AG04449 (cell line): ENCODE results near the gene FOXN1.
"Not testable (repeated sequence)": the region's sequence is repeated elsewhere in the genome, so short reads cannot be mapped to it uniquely, and the experiment has no call there.

Source experiments
- CTCF ChIA-PET: fragments of 350-600 bp; formaldehyde crosslinking; extraction: SDS; loops from one replicate; lab custom pipeline; 2021; ENCODE audit warnings: antibody characterized with exemption; lab: Yijun Ruan, JAX
- POLR2A ChIA-PET: fragments of 400-600, 350-600 bp; formaldehyde crosslinking; extraction: SDS; loops from one replicate; lab custom pipeline; 2020; ENCODE audit warnings: antibody characterized with exemption, inconsistent platforms; lab: Yijun Ruan, JAX
- DNase-seq: peaks from one replicate; pipeline ENCODE4 v3.0.0-alpha.2; 2010; ENCODE audit warnings: low read depth, low spot score
- H3K4me3 ChIP-seq: 2 replicates; pipeline ENCODE4 v1.5.1; 2011; ENCODE audit warnings: low read depth, mild to moderate bottlenecking, control low read depth, low read length
- TF ChIP-seq, protein P1 (sequence below): IDR thresholded peaks from one replicate; pipeline ENCODE4 v1.5.1; 2011; ENCODE audit warnings: mild to moderate bottlenecking, moderate library complexity, low read length, control low read depth, inconsistent platforms; ENCODE audit not compliant: insufficient read depth; ENCODE audit errors: missing control alignments

FOXN1 gene

DNA sequence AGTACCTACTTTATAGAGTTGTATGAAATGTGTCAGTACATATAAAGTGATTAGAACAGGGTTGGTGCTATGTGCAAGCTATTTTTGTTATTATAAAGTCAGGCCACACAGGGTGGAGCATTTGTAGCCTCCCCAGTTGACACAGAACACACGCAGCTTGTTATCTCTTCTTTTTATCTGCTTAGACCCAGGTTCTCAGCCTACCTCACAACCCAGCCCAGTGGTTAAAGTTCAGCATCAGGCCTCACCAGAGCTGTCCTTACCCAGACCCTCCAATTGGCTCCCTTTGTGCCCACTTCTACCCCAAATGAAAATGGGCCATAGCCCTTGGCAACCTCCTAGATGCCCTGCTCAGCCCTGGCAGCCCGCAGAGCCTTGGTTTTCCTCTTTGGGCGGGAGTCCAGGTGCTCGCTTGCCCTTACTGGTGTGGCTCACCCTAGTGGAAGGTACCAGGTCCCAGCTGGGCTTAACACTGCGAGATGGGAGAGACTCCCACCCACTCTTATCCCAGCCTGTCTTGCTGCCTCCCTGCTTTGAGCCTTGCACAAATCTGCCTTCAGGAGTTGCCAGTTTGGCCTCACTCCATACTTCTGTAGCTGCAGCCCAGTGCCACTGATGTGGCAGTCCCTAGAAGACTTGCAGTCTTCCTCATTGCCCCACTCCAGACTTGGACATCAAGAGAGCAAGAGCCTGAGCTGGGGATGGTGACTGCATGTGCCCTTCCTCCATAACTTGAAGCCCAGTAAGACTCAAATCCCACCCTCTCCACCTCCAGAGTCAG lies 66.3 kb downstream of the FOXN1 start:
- ChIA-PET POLR2A (interaction anchor here (1.2 kb wide), 1 partner anchor 21 kb away, joined by 6 read pairs; no protein-coding TSS in a partner anchor), CTCF (interaction anchor here (1.3 to 5.8 kb wide), 6 partner anchors 9 to 40 kb away, joined by 3 to 38 read pairs (median 4); no protein-coding TSS in a partner anchor)
- peak overlapping the region; percentile 88 for H3K4me3 ChIP-seq
- TF ChIP-seq, protein P1, sequence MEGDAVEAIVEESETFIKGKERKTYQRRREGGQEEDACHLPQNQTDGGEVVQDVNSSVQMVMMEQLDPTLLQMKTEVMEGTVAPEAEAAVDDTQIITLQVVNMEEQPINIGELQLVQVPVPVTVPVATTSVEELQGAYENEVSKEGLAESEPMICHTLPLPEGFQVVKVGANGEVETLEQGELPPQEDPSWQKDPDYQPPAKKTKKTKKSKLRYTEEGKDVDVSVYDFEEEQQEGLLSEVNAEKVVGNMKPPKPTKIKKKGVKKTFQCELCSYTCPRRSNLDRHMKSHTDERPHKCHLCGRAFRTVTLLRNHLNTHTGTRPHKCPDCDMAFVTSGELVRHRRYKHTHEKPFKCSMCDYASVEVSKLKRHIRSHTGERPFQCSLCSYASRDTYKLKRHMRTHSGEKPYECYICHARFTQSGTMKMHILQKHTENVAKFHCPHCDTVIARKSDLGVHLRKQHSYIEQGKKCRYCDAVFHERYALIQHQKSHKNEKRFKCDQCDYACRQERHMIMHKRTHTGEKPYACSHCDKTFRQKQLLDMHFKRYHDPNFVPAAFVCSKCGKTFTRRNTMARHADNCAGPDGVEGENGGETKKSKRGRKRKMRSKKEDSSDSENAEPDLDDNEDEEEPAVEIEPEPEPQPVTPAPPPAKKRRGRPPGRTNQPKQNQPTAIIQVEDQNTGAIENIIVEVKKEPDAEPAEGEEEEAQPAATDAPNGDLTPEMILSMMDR = no peak
- no peak for DNase-seq

DNA sequence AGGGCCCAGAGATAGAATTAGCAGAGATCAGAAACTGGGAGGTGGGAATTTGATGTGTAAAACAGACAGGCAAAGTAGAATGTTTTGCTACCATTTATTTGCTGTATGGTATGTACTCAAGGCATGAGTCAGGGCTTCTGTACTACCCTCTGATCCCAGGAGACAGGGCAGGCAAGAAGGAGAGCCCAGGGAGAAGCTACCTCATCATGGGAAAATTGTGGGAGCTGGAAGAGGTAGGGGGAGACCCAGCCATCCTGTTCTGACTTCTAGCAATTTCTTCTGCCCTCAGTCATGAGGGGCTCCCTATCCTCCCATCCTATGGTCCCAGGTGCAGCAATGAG lies 66.9 kb downstream of the FOXN1 start:
- POLR2A ChIA-PET = no interaction called here
- TF ChIP-seq, protein P1 = no peak
- H3K4me3 ChIP-seq = no peak overlapping the region
- CTCF ChIA-PET = interaction anchor here (5.8 kb wide), 1 partner anchor 24 kb away, joined by 38 read pairs; no protein-coding TSS in a partner anchor
- no peak for DNase-seq

DNA sequence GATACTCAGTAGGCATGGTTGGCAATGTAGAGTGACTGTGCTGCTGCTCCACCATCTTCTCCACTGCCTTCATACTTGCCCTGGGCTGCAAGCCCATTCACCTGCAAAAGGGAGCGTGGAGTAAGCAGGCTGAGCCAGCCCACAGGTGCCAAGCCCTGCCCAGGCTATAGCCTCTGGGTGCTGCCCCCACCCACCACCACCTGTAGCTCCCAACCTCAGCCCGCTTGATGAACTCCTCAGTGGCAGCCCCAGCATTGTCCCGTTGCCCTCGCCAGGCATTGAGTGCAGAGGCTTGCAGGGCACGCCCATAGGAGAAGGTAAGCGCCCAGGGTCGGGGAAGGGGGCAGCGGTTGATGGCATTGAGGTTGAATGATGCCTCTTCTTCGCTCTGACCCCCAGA lies 67.4 kb downstream of the FOXN1 start:
- DNase-seq = no peak
- ChIA-PET CTCF (interaction anchor here (5.8 kb wide), 1 partner anchor 25 kb away, joined by 38 read pairs; no protein-coding TSS in a partner anchor), POLR2A (no interaction called here)
- TF ChIP-seq, protein P1 = no peak
- H3K4me3 ChIP-seq = no peak overlapping the region

DNA sequence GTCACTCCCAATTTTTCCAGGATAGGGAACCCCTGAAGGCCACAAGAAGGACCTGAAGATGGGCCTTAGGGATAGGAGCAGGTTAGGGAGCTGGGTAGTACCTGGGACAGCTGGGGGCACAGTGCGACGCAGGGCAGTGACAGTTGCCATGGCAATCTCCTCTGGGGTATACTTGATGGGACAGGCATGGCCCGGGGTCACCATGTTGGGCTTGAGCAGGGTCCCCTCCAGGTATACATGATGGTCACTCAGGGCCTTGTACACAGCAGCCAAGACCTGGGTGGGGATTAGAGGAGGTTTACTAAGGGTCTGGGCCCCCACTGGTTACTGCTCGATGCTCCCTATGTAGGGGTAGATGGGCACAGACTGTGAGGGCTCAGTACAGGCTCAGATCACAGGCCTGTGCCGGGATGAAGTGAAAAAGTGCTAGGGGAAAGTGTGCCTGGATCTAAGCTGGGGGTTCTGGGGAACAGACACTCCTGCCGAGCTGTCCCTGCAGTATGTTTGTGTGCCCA lies 67.9 kb downstream of the FOXN1 start:
- no peak for DNase-seq
- no peak overlapping the region for H3K4me3 ChIP-seq
- ChIA-PET CTCF (no interaction called here), POLR2A (no interaction called here)
- TF ChIP-seq, protein P1 = no peak

DNA sequence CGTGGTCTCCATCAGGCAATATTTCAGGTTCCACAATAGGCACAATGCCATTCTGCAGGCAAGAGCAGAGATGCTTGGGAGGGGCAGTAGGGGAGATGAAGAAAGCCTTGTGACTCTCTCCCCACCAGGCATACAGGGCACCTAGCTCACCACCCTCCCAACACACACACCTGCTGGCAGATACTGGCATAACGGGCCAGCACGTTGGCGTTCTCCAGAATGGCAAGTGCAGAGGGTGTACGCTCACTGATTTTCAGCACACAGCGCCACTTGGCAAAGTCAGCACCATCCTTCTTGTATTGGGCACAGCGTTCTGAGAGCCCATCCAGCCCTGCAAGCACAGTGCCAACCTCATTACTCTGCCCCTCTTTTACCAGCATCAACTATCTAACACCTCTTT lies 68.4 kb downstream of the FOXN1 start:
- POLR2A ChIA-PET = no interaction called here
- TF ChIP-seq, protein P1 = no peak
- DNase-seq = no peak
- CTCF ChIA-PET = no interaction called here
- H3K4me3 ChIP-seq = no peak overlapping the region

DNA sequence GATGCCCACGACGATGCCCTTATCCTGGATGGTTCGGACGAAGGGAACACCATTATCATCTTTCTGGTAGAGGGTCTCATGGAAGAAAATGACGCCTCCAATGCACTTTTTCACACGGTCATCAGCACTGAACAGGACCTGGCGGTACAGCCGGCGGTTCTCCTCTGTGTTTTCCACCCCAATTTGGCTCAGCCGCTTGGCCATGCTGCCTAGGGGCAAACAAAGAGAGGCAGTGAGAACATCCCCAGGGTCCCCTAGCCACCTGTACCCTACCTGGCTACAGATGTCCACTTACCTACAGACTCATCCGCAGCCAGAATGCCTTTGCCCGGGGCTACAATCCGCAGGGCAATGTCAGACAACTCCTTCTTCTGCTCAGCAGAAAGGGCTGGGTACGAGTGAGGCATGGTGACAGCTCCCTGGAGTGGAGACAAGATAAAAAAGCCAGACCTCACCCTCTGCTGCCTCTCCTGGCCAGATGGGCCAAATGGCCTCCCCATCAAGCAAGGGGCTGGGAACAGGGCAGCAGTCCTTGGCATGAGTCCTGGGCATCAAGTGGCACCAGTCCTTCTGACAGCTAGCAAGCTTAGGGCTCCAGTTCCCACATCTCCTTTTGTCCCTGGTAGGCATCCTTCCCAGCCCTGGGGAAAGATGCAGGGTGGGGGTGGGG lies 69.1 kb downstream of the FOXN1 start:
- CTCF ChIA-PET = interaction anchor here (1.2 kb wide), 1 partner anchor 24 kb away, joined by 4 read pairs; no protein-coding TSS in a partner anchor
- DNase-seq = no peak
- TF ChIP-seq, protein P1 = no peak
- no peak overlapping the region for H3K4me3 ChIP-seq
- POLR2A ChIA-PET = no interaction called here

DNA sequence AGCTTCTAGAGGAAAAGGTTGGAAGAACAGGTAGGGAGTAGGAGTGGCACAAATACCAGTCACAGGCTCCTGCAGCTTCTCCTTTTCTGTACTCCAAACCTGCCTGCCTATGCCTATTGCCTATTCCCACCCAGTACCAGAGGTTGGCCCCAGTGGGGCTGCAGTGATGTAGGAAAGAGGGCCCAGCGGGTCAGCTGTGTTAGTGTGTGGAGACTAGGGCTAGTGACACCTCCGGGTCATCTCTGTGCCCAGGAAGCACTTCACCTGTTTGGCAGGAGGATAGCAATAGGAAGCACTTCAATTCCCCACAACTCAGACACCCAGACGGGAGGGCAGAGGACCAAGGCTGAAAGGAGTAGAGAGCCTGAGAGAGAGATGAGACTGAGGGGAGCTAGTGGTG lies 69.9 kb downstream of the FOXN1 start:
- CTCF ChIA-PET = interaction anchor here (1.2 kb wide), 1 partner anchor 25 kb away, joined by 4 read pairs; no protein-coding TSS in a partner anchor
- H3K4me3 ChIP-seq = peak overlapping the region; percentile 25

More for the DNA sequence above, 69.9 kb downstream of the FOXN1 start:
- POLR2A ChIA-PET, DNase-seq: not testable (repeated sequence)
